ENCODE measurements around the gene CSTB. TPM values are rescaled to one million over a fixed set of nuclear protein-coding genes. Genes with fewer than 3 reads are reported as not detected.
A peak's percentile ranks its signal among the peaks of the same experiment; 100 is the strongest.

CSTB gene
- total RNA-seq, 1 donor from 2014 or later, result 32.7 TPM

GRCh38 chr21:43812957-43813655 lies 37.0 kb upstream of the CSTB start:
- Mint-ChIP-seq H3K4me1 (ENCODE audit: low read depth, unreplicated experiment) (no peaks in the 10 kb centered on the region), H3K36me3 (ENCODE audit: unreplicated experiment) (no peaks in the 10 kb centered on the region), H3K4me3 (ENCODE audit: unreplicated experiment) (no peak overlapping the region), H3K27ac (ENCODE audit: unreplicated experiment) (no peak overlapping the region), H3K9me3 (ENCODE audit: unreplicated experiment) (no peaks in the 10 kb centered on the region), H3K27me3 (ENCODE audit: unreplicated experiment) (peaks cover 2% of the 10 kb centered on the region)
- DNase-seq, result no peak
- TF ChIP-seq, protein P1, sequence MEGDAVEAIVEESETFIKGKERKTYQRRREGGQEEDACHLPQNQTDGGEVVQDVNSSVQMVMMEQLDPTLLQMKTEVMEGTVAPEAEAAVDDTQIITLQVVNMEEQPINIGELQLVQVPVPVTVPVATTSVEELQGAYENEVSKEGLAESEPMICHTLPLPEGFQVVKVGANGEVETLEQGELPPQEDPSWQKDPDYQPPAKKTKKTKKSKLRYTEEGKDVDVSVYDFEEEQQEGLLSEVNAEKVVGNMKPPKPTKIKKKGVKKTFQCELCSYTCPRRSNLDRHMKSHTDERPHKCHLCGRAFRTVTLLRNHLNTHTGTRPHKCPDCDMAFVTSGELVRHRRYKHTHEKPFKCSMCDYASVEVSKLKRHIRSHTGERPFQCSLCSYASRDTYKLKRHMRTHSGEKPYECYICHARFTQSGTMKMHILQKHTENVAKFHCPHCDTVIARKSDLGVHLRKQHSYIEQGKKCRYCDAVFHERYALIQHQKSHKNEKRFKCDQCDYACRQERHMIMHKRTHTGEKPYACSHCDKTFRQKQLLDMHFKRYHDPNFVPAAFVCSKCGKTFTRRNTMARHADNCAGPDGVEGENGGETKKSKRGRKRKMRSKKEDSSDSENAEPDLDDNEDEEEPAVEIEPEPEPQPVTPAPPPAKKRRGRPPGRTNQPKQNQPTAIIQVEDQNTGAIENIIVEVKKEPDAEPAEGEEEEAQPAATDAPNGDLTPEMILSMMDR (IDR thresholded peaks at IDR 0.05; ENCODE audit: partially characterized antibody, unreplicated experiment), result no peak

DNA sequence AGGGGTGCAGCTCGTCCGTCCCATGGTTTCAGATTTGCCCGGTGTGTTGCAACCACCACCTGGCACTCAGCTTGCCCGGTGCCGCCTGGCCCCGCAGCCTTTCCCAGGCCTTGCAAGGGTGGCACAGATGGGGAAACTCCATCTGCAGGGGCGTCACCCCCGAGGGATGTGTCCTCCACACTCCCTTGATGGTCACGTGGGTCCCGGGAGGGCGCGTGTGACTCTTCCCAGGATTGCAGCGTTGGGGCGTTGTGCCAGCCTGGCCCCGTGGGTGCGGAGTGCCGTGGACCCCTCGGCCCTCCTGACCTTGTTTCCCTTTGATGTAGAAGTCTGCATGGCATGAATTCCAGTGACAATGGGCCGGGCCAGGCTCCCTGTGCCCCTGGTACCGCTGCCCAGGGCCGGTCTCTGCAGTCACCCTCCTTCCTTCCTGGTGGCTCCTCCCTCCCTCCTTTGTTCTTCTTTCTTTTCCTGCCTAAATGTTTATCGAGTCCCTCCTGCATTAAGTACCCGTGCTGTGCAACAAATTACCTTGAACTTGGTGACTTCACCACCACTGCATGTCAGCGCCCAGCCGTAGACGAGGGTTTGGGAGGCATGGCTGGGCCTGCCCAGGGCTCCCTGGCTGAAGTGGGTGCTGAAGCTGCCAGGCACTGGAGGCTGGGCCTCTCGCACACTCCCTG lies 36.2 kb upstream of the CSTB start:
- H3K36me3 Mint-ChIP-seq (ENCODE audit: unreplicated experiment), result no peaks in the 10 kb centered on the region
- no peaks in the 10 kb centered on the region for H3K9me3 Mint-ChIP-seq (ENCODE audit: unreplicated experiment)
- no peaks in the 10 kb centered on the region for H3K27me3 Mint-ChIP-seq (ENCODE audit: unreplicated experiment)
- TF ChIP-seq, protein P1 (IDR thresholded peaks at IDR 0.05; ENCODE audit: partially characterized antibody, unreplicated experiment), result no peak
- no peaks in the 10 kb centered on the region for H3K4me1 Mint-ChIP-seq (ENCODE audit: low read depth, unreplicated experiment)
- H3K27ac Mint-ChIP-seq (ENCODE audit: unreplicated experiment), result no peak overlapping the region
- H3K4me3 Mint-ChIP-seq (ENCODE audit: unreplicated experiment), result no peak overlapping the region
- no peak for DNase-seq

- no peaks in the 10 kb centered on the region for H3K27me3 Mint-ChIP-seq (ENCODE audit: unreplicated experiment)
- H3K9me3 Mint-ChIP-seq (ENCODE audit: unreplicated experiment), result no peaks in the 10 kb centered on the region
- no peaks in the 10 kb centered on the region for H3K36me3 Mint-ChIP-seq (ENCODE audit: unreplicated experiment)
- no peak overlapping the region for H3K4me3 Mint-ChIP-seq (ENCODE audit: unreplicated experiment)
- H3K4me1 Mint-ChIP-seq (ENCODE audit: low read depth, unreplicated experiment), result no peaks in the 10 kb centered on the region
- H3K27ac Mint-ChIP-seq (ENCODE audit: unreplicated experiment), result no peak overlapping the region
- TF ChIP-seq, protein P1 (IDR thresholded peaks at IDR 0.05; ENCODE audit: partially characterized antibody, unreplicated experiment), result no peak
- DNase-seq, result no peak
Measured at GRCh38 chr21:43811262-43812105, 35.4 kb upstream of the CSTB start.

DNA sequence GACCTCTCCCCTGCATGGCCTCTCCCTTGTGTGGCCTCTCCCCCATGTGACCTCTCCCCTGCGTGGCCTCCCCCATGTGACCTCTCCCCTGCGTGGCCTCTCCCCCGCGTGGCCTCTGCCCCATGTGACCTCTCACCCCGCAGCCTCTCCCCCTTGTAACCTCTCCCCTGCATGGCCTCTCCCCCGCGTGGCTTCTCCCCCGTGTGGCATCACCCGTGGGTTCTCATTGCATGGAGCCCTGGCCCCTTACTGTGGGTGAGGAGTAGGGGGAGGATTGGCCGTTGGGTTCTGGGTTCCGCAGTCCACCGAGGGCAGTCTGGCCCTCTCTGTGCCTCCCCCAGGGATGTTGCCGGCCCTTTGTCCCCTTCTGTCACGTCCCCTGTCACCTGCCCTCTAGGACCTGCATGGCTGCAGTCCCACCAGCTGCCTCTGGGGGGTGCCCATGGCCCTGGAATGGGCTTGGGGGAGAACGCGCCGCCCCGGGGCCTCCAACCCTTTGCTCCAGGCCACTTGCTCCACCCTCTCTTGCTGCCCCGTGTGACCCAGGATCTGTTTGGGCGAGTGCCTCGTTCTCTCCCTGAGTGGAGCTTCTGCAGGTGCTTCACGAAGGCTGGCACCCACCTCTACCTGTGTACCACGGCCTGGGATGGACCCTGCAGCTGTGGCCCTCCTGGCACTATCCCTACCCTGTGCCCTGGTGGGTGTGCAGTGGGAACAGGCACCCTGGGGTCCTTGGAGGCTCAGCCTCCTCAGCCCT lies 34.6 kb upstream of the CSTB start:
- Mint-ChIP-seq H3K36me3 (ENCODE audit: unreplicated experiment) (peaks cover 5% of the 10 kb centered on the region), H3K4me3 (ENCODE audit: unreplicated experiment) (no peak overlapping the region), H3K9me3 (ENCODE audit: unreplicated experiment) (no peaks in the 10 kb centered on the region), H3K27me3 (ENCODE audit: unreplicated experiment) (no peaks in the 10 kb centered on the region), H3K4me1 (ENCODE audit: low read depth, unreplicated experiment) (no peaks in the 10 kb centered on the region), H3K27ac (ENCODE audit: unreplicated experiment) (no peak overlapping the region)
- TF ChIP-seq, protein P1 (IDR thresholded peaks at IDR 0.05; ENCODE audit: partially characterized antibody, unreplicated experiment), result peak; percentile 92
- DNase-seq, result peak; percentile 98
